ENCODE measurements around the gene BCDIN3D.
"Not testable (repeated sequence)": the region's sequence is repeated elsewhere in the genome, so short reads cannot be mapped to it uniquely, and the experiment has no call there.

Gene BCDIN3D, protein sequence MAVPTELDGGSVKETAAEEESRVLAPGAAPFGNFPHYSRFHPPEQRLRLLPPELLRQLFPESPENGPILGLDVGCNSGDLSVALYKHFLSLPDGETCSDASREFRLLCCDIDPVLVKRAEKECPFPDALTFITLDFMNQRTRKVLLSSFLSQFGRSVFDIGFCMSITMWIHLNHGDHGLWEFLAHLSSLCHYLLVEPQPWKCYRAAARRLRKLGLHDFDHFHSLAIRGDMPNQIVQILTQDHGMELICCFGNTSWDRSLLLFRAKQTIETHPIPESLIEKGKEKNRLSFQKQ

DNA sequence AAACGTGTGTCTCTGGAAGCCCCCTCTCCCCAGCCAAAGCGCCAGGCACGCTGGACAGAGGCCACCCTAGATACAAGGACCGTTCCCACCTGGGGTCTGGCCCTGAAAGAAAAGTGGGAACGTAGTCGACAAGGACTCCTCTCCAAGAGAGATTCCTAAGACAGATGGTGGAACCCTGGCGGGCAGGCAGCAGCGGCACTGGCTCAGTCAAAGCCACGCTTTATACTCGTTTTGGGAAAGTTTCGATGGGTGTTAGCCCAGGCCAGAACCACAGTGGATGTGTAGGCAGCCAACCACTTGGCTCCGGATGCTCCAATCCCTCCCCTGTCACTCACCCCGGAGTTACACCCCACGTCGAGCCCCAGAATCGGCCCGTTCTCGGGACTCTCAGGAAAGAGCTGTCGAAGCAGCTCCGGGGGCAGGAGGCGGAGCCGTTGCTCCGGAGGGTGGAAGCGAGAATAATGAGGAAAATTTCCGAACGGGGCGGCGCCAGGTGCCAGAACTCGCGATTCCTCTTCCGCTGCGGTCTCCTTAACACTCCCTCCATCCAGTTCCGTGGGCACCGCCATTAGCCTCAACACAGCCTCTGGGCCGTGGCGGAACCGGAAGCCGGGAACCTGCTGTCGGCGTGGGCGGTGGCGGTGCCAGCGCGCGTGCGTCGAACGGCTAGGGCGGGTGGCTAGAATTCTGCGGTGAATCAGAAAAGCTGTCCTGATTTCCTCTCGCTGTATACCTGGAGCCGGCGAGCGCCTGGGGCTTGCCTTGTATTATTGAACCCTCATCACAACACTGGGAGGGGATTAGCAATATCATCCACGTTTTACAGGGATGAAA, at the start of gene BCDIN3D:
TSS of gene BCDIN3D (minus strand) at position 588 of the 834 bp plus-strand sequence. CDS start at position 569, 19 bp downstream.
- DNase-seq = peak; percentile 89

DNA sequence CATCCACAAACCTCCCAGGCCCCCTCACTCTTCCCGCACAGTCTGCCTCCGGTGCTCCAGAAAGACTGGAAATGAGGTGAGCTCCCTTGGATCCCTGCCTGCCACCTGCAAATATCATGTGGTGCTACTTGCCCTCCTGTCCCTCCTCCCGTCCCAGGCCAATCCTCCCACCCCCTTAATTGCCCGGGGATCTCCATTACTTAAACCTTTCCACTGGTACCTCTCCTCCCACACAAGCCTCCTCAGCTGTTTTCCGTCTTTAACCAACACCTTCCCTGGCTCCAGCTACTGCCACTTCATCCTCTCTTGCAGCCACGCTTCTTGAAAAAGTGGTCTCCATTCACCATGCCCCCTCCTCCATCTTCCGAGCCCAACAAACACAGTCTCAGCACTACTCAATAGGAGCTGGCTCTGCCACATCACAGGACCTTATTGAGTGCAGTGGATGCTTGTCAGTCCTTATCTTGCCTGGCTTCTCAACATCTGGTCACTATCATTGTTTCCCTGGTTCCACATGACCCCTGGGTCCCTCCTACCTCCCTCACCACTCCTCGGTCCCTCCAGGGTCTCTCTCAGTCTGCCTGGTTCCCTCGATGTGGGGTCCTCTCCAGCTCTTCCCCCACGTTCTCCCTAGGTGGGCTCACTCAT, 49.3 kb upstream of the BCDIN3D start:
- DNase-seq = no peak

DNA sequence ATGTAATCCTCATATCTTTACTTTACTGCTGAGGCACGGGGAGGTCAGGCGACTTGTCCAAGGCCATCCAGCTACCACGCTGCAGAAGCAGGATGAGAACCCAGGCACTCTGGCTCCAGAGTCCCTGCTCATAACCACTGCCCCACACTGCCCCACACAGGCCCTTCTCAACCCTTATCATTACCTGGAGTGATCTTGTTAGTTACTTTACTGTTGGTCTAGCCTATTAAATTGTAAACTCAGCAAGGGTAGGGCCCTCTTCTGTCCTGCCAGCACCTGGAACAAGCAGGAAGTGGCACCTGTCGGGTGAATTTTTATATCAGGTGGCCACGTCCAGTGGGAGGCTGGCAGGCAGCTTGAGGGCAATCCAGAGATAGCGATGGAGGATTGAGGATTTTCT, 48.6 kb upstream of the BCDIN3D start:
- DNase-seq = no peak

DNA sequence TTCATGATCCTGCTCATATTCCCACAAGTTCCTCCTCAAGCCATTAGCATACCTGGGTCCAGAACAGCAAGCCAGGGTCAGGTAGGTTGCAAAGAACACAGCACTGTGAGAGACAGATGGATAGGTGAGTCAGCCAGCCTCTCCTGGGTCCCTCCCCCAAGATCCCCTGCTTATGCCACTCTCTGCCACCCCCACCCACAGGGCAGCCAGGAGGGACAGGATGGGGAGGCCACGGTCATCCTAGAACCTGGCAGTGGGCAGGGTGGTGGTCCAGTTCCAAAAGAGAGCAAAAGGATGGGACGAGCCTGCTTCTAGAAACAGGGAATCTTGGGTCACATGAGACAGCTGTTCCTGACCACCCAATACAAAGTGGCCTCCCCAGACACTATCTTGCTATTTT, 48.1 kb upstream of the BCDIN3D start:
- no peak for DNase-seq

DNA sequence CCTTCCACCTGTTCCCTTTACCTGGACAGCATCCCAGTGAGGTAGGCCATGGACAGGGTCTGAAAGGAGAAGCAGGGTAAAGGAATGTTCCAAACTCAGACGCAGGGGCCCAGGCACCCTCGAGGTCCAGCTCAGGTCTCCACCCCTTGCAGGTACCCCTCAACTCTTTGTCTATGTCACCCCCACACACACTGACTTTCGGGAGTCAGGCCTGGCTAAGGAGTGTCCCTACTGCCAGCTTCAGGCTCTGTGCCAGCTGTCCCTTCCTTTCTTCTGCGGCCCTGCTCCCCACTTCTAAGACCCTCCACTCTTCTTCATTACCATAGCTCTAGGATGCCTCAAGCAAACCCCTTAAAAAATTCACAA, 47.2 kb upstream of the BCDIN3D start:
- no peak for DNase-seq

DNA sequence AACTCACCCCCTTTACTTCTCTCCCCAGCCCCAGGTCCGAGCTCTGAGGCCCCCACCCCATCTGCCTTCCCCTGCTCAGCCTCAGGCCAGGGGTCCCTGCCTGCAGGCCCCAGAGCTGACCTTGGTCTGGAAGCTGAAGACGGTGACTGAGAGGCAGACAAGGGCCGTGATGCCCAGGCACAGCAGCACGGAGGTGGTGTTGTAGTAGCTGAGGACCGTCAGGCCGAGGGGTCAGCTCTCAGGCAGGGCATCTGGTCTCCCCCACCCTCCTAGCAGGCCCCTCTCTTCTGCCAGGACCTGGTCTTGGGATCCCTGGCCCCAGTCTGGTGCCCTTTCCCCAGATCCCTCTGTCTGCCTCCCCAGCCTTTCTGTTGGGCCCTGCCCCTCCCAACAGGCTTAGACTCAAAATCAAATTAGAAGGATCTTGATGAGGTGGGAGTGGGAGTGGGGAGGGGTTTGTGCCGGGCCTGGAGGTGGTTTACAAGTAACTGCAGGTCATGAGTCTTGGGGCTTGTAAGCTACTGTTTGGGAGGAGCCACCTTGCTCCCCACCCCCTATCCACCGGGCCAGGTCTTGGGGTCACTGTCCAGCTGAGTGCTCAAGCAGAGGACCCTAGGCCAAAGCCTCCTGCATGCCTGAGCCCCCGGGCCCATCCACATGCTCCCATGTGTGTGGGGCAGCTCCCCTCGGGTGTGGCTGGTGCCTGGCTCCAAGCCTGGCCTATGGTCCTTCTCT, 46.6 kb upstream of the BCDIN3D start:
- no peak for DNase-seq

DNA sequence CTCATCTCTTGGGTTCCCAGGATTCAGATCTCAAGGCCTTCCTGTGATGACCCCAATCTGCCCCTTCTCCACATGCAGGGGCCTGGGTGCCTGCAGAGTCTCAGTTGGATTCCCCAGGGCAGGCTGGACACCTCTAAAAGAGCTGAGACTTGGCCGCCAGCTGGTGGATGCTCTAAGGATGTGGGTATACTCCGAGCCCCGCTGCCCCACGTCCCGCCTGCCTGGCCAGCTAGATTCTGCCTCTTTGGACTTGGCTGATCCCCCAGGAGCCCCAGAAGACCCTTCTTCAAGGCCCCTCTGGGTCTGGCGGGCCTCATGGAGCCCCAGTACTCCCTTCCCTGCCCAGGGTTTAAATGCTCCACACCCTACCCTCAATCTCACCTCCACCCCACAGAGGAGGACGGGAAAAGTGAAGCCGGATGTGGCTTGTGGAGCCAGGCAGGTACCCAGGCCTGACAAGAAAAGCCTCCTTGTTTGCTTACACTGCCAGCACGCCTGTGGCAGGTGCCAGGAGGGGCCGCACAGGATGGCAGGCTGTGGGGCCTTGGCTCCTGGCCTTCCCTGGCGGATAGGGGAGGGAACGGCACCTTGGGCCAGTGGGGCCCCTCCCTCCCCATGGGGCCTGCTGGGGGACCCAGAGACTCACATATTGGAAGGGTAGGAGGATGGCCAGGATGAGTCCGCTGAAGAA, 45.7 kb upstream of the BCDIN3D start:
- no peak for DNase-seq

DNA sequence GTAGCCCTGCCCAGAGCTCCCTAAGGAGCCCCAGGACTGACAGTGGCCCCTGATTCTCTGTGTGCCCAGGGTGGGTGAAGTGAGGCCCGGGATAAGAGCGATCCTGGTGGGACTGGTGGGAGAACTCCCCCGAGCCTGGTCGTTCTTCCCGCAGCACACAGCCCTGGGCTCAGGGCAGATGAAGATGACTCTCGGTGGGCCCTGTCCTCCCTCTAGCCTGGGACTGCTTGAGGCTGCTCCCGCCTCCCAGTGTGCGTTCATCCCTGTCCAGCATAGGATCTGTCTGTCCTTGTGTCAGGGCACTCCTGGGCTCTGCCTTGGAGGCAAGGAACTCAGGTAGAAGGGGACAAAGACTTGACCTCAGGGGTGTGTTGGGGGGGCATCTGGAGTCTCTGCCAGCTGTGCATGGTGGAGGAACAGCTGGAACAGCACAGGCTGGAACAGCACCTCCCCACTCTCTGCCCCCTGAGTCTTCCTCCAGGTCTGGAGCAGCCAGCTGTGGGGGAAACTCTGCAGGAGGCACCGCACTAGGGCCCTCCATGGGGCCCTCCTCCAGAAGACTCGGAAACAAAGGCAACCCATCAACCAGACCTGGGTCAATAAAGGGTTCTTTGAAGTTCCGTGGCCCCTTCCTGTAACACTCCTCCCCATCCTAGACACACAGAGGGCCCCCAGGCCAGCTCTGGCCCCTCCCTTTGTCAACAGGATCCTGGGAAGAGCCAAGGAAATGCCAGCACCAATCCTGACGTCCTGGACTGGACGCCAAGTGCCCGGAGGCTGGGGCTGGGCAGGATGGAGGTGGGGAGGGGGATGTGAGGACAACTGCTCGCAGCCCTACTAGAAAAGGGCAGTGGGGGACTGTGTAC, 44.9 kb upstream of the BCDIN3D start:
- DNase-seq = no peak

DNA sequence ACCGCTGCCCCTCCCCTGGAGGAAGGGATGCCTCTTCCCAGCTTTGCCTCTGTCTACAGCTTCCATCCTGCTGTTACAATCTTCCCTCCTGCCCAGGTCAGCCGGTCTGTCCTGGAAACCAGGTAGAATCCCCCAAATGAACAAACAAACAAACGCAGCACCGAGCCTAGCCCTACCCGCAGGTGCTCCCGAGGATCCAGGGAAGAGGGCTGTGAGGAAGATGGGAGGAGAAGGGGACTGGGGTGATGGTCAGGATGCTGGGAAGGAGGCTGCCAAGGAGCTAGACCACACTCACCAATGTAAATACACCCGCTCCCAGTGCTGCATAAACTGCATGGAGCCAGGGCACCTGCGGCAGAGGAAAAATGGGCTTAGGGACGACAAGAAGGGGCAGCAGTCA, 44.2 kb upstream of the BCDIN3D start:
- no peak for DNase-seq

DNA sequence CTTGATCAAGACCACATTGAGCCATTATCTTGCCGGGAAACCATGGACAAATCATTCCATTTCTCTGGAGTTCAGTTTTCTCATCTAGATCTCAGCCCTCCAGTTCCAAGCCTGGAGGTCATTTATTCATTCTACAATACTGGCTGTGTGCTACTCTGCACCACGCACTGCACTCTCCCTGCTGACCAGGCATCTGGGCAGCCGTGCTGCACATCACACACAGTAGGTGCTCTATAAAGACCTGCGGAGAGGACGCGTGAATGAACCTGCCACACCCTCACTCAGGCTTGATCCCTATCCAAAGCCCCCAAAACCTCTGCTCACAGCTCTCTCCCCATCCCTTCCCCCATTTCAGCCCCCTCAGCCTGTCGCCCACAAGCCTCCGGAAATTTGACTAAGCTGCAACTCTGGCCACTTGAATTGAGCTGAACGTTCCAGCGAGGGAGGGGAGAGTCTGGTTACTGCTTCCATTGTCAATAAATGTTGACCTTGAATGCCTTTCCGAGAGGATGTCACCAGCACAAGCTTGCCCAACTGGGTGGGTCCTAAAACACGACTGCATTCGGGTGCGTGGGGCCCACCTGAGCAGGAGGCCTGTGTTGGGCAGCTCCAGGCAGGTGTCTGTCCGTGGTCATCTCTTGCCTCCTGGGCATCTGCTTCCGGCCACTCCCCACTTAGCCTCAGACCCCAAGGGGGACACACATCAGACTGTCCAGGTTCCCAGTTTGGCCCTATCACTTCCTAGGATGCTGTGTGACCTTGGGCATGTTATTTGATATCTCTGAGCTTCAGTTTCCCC, 43.0 kb upstream of the BCDIN3D start:
- no peak for DNase-seq

DNA sequence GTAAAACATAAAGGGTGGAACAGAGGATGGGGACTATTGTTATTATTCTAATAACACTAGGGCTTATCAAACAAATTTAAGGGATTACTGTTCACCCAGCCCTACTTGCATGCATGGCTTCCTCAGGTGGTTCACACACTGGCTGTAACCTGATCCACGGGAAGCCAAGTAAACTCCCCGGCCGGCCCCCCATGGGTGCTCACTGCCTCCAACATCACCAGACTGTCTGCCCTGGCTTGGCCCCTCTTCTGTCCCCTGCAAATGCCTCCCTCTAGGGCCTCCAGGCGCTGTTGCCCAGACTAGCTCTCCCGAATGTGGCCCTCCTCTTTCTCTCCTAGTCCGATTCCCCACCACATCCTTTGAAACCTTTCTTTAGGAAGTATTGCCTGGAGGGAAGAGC, 42.2 kb upstream of the BCDIN3D start:
- DNase-seq = no peak

DNA sequence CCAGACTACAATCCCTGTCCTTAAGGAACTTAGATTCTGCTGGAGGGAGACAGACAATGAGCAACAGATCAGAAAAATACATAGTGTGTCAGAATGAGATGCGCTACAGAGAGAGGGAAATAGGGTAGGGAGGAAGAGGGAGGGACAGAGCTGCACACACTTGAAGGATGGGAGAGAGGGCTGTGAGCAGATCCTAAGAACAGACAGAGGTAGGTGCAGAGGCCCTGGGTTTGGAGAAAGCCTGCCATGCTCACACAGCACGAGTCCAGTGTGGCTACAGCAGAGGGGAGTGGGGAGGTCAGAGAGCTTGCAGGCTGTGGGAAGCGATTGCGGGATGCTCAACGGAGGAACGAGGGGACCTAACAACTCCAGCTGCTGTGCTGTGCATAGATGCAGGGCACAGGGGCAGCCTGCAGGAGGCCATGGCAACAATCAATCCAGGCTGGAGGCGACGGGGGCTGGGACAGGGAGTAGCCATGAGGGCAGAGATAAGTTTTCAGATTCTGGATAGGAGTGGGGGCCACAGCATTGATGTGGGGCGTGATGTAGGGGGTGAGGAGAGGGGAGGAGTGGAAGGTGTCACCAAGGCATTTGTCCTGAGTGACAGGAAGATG, 40.1 kb upstream of the BCDIN3D start:
- DNase-seq = no peak

DNA sequence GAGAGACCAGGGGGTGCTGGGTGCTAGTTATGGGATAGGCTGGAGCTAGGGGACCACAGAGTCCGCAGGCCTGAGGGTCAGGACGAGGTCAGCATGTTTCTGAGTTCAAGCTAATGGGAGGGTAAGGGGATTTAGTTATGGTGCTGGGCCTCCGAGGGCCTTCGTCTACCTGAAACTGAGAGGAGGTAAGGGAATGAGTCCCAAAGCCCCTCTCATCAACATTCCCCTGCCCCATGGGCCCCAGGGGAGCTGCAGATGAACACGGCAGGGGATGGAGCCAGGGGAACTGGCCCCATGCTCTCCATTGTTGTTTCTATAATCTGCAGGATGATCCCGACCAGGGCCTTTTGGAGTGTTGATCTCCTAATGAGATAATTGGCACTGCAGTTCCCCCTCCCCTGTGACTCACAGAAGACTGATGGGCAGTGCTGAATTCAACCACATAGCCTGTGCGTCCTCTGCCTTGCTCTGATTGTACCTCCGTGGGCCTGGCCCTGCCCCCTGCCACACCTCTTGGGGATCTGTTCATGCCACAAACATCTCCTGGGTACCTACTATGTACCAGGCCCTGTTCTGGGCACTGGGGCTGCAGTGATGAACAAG, 39.4 kb upstream of the BCDIN3D start:
- no peak for DNase-seq

DNA sequence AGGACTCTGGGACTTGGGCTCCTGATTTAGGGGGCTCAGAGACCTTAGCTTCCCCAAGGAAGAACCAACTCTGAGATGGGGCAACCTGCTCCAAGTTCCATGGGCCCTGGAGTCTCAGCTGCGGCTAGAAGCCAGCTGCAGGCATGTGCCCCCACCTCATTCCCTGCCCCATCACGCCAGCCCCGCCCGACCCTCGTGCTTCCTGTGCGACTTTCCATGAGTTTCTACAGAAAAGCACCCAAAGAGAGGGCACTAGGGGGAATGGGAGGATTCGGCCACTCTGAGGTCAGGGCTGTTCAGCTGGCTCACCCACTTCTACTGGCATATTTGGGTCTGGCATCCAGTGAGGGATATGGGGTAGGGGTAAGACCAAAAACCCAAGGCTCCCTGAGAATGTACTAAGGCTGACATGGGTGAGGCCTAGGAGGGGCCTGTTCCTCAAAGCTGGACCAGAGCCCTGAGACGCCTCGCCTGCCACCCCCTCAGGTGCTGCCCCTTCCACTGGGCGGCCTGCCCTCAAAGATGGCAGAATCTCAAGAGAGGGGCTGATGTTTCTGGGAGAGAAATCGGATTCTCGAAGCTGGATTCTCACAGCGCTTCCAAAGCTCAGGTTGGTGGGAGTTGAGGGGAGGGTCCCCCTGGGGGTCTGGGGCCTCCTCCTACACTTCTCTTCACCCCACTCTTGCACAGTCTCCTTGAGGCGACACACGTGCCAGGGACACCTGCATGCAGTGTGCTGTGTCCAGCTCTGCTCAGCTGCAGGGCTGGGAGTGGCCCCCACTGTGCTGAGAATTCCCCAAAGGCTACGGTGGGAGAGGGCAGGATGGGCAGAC, 38.7 kb upstream of the BCDIN3D start:
- DNase-seq = no peak

DNA sequence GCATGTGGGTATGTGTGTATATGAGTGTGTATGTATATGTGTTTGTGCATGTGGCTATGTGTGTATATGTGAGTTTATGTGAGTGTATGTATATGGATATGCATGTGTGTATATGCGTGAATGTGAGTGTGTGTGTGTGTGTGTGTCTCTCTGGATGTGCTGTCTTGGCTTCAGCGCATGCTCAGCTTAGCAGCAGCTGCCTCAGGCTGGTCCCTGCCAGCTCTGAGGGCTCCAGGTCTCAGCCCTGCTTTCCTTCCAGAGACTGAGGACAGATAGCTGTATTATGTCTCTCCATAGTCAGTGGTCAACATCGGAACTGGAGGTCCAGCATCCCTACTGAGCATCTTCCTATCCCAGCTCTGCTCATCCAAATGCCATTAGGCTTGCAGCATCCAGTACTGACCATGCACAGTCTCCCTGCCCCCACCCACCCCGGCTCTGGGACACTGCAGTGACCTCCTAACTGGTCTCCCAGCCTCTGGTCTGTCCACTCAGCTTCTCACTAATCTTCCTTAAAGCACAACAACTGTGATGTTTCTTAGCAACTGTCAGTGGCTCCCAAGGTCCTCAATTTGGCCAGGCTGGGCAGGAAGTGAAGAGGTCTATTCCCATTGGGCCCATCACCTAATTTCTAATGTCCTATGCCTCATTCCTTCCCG, 38.0 kb upstream of the BCDIN3D start:
- no peak for DNase-seq

DNA sequence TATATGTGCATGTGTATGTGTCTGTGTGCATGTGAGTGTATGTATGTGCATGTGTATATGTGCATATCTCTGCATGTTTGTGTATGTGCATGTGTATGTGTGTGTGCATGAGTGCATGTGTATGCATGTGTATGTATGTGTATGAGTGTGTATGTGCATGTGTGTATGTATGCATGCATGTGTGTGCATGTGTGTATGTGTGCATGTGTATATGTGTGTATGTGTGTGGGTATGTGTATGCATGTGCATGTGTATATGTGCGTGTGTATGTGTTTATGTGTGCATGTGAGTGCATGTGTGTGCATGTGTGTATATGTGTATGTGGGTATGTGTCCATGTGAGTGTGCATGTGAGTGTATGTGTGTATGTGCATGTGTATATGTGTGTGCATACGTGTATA, 36.2 kb upstream of the BCDIN3D start:
- not testable (repeated sequence) for DNase-seq

DNA sequence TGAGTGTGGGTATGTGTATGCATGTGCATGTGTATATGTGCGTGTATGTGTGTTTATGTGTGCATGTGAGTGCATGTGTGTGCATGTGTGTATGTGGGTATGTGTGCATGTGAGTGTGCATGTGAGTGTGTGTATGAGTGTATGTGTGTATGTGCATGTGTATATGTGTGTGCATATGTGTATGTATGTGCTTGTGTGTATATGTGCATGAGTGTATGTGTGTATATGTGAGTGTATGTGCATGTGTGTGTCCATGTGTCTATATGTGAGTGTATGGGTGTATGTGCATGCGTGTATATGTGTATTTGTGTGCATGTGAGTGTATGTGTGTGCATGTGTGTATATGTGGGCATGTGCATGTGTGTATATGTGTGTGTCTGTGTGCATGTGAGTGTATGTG, 35.1 kb upstream of the BCDIN3D start:
- DNase-seq = no peak

DNA sequence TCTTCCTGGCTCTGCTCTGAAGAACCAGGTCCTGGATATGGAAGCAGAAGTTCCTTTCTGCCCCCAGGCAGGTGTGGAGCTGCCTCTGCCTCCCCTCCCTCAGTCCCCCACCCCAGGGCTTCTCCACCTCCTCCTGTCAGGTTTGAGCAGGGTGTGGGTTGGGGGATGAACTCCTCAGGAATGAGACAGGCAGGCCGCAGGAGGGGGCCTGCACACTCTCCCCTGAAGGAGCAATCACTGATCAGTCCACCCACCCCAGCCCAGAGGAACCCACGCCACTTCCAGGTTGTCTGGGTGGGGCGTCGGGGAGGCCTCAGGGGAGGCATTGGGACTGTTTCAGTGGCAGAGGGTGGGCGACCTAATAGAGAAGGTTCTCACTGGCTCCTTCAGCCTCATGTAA, 34.2 kb upstream of the BCDIN3D start:
- DNase-seq = no peak

Data from T1000 (cell line).